Activated CD8-positive, alpha-beta T cell treated with anti-CD3 and anti-CD28 coated beads, Interleukin-2, amount 10 ng/mL, durations not matched to agents 7 days and 5 days (primary cell): ENCODE results near the gene MLC1. TPM values are rescaled to one million over a fixed set of nuclear protein-coding genes. Genes with fewer than 3 reads are reported as not detected.

Experiments
- ATAC-seq: fragments of 150-1000 bp; cut with Tn5 transposase; one replicate; pipeline ENCODE4 v1.10.0; 2021; ENCODE audit warnings: moderate library complexity
- CTCF ChIA-PET: fragments of 350-600 bp; sonication (Branson Sonifier 250); formaldehyde crosslinking; loops from one replicate; lab custom pipeline; 2021; ENCODE audit warnings: antibody characterized with exemption; lab: Charles Lee
- POLR2A ChIA-PET: fragments of 350-600 bp; sonication (Branson Sonifier 250); formaldehyde crosslinking; loops from one replicate; lab custom pipeline; 2021; ENCODE audit warnings: antibody characterized with exemption; lab: Charles Lee
- DNase-seq: peaks from one replicate; pipeline ENCODE4 v3.0.0-alpha.2; 2020
- H3K27ac Mint-ChIP-seq: one replicate; pipeline ENCODE4 v1.8.0; 2021; ENCODE audit warnings: mild to moderate bottlenecking, mixed read lengths
- H3K27me3 Mint-ChIP-seq: one replicate; pipeline ENCODE4 v1.8.0; 2021; ENCODE audit warnings: low read depth, mixed read lengths
- H3K36me3 Mint-ChIP-seq: one replicate; pipeline ENCODE4 v1.8.0; 2021; ENCODE audit warnings: low read depth, mixed read lengths
- H3K4me1 Mint-ChIP-seq: one replicate; pipeline ENCODE4 v1.8.0; 2021; ENCODE audit warnings: low read depth, mixed read lengths
- H3K4me3 Mint-ChIP-seq: one replicate; pipeline ENCODE4 v1.8.0; 2021; ENCODE audit warnings: mild to moderate bottlenecking, mixed read lengths
- H3K9me3 Mint-ChIP-seq: one replicate; pipeline ENCODE4 v1.8.0; 2022; ENCODE audit warnings: mixed read lengths; ENCODE audit not compliant: insufficient read depth
- total RNA-seq, 2 experiments: library from RNA; stranded (reverse); gene quantifications; one replicate each; pipeline ENCODE4 v1.2.3, GENCODE V29; 2021

The MLC1 gene
- total RNA-seq, 2 experiments from 2014 or later: 8.3 to 9.4 TPM

DNA sequence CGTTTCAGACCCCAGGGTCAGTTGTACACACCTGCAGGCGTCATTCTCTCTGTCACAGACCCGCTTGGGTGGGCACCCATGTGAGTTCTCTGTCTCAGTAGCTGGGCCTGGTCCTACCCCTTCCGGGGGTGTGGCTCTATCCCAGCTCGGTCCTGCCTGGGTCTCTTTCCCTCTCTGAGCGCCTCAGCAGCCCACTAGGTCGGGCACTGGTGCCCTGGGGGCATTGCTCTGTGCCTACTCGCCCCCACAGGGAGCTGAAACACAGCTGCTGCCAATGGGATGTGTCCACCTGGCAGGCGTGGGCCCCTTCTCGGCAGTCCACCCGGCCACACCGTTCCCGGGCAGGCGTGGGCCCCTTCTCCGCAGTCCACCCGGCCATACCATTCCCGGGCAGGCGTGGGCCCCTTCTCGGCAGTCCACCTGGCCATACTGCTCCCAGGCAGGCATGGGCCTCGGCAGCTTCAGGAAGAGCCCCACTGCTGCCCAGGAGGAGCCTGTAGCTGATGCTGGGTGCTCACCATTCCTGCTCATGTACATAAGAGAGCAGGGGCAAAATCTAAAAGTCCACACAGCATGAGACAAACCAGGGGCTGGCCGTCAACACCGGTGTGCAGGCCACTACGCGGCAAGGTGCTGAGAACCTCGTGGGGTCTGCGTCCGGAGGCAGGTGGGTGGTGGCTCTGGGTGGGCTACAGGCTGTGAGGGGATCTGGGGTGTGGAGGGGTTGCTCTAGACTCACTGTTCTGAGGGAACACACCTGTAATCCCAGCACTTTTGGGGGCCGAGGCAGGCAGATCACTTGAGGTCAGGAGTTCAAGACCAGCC, 12.3 kb downstream of the MLC1 start:
- DNase-seq (no peak), ATAC-seq (no peak)
- POLR2A ChIA-PET: no interaction called here
- CTCF ChIA-PET: no interaction called here
- no peaks in the 10 kb centered on the region for H3K9me3 Mint-ChIP-seq
- H3K27ac Mint-ChIP-seq: no peak overlapping the region
- H3K4me3 Mint-ChIP-seq: no peak overlapping the region
- H3K27me3 Mint-ChIP-seq: no peaks in the 10 kb centered on the region
- no peaks in the 10 kb centered on the region for H3K4me1 Mint-ChIP-seq
- no peaks in the 10 kb centered on the region for H3K36me3 Mint-ChIP-seq

DNA sequence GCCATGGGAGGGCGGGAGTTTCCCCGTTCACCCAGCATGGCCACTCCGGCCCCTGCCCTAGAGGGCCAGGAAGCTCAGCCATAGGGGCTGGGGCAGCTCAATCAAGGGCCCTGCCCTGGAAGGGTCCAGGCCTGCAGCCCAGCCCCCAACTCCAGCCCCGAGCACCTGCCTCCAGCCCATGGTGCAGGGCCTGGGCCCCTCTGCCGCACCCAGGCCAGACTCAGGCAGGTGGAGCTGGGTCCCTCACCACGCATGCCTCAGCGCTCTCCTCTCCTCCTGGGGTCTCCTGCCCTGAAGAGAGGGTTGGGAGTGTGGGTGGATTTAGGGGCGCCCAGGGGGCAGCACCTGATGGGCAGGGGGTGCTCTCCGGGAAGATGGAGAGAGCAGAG, 13.1 kb downstream of the MLC1 start:
- Mint-ChIP-seq H3K9me3 (no peaks in the 10 kb centered on the region), H3K27ac (no peak overlapping the region), H3K27me3 (no peaks in the 10 kb centered on the region), H3K4me3 (no peak overlapping the region), H3K36me3 (no peaks in the 10 kb centered on the region), H3K4me1 (no peaks in the 10 kb centered on the region)
- ATAC-seq: no peak
- ChIA-PET CTCF (no interaction called here), POLR2A (no interaction called here)
- DNase-seq: no peak

GRCh38 chr22:50071432-50072166, 13.6 kb downstream of the MLC1 start:
- DNase-seq (no peak), ATAC-seq (no peak)
- Mint-ChIP-seq H3K27ac (no peak overlapping the region), H3K36me3 (no peaks in the 10 kb centered on the region), H3K4me3 (no peak overlapping the region), H3K9me3 (no peaks in the 10 kb centered on the region), H3K27me3 (no peaks in the 10 kb centered on the region), H3K4me1 (no peaks in the 10 kb centered on the region)
- CTCF ChIA-PET: no interaction called here
- POLR2A ChIA-PET: no interaction called here

DNA sequence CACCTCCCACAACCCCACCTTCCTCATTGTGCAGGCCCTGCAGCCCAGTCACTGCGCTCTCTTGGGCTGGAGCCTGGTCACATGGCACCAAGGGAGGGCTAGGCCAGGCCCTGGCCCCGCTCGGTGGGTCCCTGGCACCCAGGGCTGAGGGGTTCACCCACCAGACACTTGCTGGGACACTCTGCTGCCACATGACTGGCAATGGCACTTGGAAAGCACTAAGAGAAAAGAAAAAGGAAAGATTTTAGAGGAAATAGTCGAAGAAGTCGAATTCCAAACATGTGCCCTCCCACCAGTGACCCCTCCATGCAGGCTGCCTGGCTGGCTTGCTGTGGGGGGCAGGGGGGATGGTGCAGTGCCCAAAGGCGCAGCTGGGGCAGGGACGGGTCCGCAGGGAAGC, 14.9 kb downstream of the MLC1 start:
- ATAC-seq (no peak), DNase-seq (no peak)
- H3K27me3 Mint-ChIP-seq: no peaks in the 10 kb centered on the region
- CTCF ChIA-PET: no interaction called here
- H3K4me3 Mint-ChIP-seq: no peak overlapping the region
- POLR2A ChIA-PET: no interaction called here
- no peaks in the 10 kb centered on the region for H3K36me3 Mint-ChIP-seq
- H3K27ac Mint-ChIP-seq: no peak overlapping the region
- no peaks in the 10 kb centered on the region for H3K4me1 Mint-ChIP-seq
- H3K9me3 Mint-ChIP-seq: no peaks in the 10 kb centered on the region

GRCh38 chr22:50068096-50068495, 17.1 kb downstream of the MLC1 start:
- DNase-seq: no peak

GRCh38 chr22:50067244-50067643, 18.0 kb downstream of the MLC1 start:
- Mint-ChIP-seq H3K4me3 (no peak overlapping the region), H3K4me1 (no peaks in the 10 kb centered on the region), H3K27me3 (no peaks in the 10 kb centered on the region), H3K36me3 (no peaks in the 10 kb centered on the region), H3K27ac (no peak overlapping the region), H3K9me3 (no peaks in the 10 kb centered on the region)
- DNase-seq (no peak), ATAC-seq (no peak)
- ChIA-PET CTCF (no interaction called here), POLR2A (no interaction called here)

More at GRCh38 chr22:50068096-50068495, 17.1 kb downstream of the MLC1 start:
- Mint-ChIP-seq H3K9me3 (no peaks in the 10 kb centered on the region), H3K36me3 (no peaks in the 10 kb centered on the region), H3K4me1 (no peaks in the 10 kb centered on the region), H3K27me3 (no peaks in the 10 kb centered on the region), H3K4me3 (no peak overlapping the region), H3K27ac (no peak overlapping the region)
- CTCF ChIA-PET: no interaction called here
- no peak for ATAC-seq
- POLR2A ChIA-PET: no interaction called here

GRCh38 chr22:50064453-50064852, 20.8 kb downstream of the MLC1 start:
- POLR2A ChIA-PET: no interaction called here
- ATAC-seq: no peak
- Mint-ChIP-seq H3K27ac (no peak overlapping the region), H3K36me3 (no peaks in the 10 kb centered on the region), H3K4me1 (no peaks in the 10 kb centered on the region), H3K9me3 (no peaks in the 10 kb centered on the region), H3K4me3 (no peak overlapping the region), H3K27me3 (no peaks in the 10 kb centered on the region)
- no peak for DNase-seq
- CTCF ChIA-PET: no interaction called here

DNA sequence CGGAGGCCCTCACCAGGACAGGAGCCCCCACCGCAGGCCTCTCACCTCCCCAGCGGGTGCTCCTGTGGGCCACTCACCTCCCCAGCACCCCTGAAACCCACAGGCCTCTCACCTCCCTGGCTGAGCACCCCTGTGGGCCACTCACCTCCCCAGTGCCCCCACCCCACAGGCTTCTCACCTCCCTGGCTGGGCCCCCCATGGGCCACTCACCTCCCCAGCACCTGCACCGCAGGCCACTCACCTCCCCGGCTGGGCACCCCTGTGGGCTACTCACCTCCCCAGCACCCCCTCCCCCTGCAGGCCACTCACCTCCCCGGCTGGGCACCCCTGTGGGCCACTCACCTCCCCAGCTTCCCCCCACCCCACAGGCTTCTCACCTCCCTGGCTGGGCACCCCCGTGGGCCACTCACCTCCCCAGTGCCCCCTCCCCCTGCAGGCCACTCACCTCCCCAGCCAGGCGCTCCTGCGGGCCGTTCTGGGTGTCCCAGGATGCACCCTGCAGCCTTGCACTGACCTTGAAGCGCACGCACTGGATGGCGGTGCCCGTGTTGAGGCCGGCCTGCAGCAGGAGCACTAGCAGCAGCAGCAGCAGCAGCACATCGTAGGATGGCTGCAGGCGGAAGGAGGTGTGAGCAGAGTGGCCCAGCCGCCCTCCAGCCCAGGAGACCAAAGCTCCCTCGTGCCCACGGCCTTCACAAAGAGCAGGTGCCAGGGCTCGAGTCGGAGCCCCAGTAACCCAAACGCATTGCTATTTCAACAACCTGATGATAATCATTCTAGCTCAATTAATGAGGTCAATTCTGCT, 21.4 kb downstream of the MLC1 start:
- no peak overlapping the region for H3K4me3 Mint-ChIP-seq
- ChIA-PET POLR2A (no interaction called here), CTCF (no interaction called here)

DNA sequence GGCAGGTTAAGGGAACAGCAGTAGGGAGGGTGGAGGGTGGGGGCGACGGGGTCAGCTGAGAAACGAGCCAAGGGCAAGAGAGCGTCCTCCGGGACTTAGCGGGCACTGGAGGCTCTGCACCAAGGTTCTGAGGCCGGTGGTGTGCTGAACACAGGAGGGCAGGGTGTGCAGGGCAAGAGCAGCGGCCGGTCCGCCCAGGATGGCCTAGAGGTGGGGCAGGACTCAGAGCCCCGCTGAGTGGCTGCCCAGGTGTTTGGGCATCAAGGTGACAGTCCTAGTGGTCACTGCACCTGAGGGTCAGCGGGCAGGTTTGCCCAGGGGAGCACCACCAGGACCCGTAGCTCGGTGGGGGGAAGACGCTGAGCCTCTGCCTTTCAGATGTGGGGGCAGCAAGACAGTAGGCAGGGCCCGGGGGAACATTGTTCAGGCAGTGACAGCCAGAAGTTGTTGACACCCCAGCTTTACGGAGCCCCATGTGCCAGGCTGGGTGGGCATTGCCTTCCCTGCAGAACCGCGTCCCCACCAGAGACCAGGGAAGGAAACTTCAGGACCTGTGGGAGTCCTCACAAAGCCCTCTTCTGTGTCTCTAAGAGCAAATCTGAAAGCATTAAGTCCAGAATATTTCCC, 22.6 kb downstream of the MLC1 start:
- ChIA-PET CTCF (no interaction called here), POLR2A (no interaction called here)
- peaks cover 4% of the 10 kb centered on the region for H3K27me3 Mint-ChIP-seq
- no peaks in the 10 kb centered on the region for H3K9me3 Mint-ChIP-seq
- no peak for DNase-seq
- H3K36me3 Mint-ChIP-seq: no peaks in the 10 kb centered on the region
- H3K4me3 Mint-ChIP-seq: no peak overlapping the region
- no peak overlapping the region for H3K27ac Mint-ChIP-seq
- no peak for ATAC-seq
- no peaks in the 10 kb centered on the region for H3K4me1 Mint-ChIP-seq

More for the DNA sequence above, 21.4 kb downstream of the MLC1 start:
- Mint-ChIP-seq H3K27me3 (peaks cover 2% of the 10 kb centered on the region), H3K36me3 (no peaks in the 10 kb centered on the region), H3K9me3 (no peaks in the 10 kb centered on the region), H3K27ac (no peak overlapping the region), H3K4me1 (no peaks in the 10 kb centered on the region)
- DNase-seq (no peak), ATAC-seq (no peak)

GRCh38 chr22:50061824-50062355, 23.3 kb downstream of the MLC1 start:
- peaks cover 8% of the 10 kb centered on the region for H3K27me3 Mint-ChIP-seq
- H3K9me3 Mint-ChIP-seq: no peaks in the 10 kb centered on the region
- ChIA-PET CTCF (no interaction called here), POLR2A (no interaction called here)
- DNase-seq (no peak), ATAC-seq (no peak)
- H3K4me3 Mint-ChIP-seq: no peak overlapping the region
- H3K4me1 Mint-ChIP-seq: no peaks in the 10 kb centered on the region
- no peak overlapping the region for H3K27ac Mint-ChIP-seq
- no peaks in the 10 kb centered on the region for H3K36me3 Mint-ChIP-seq

DNA sequence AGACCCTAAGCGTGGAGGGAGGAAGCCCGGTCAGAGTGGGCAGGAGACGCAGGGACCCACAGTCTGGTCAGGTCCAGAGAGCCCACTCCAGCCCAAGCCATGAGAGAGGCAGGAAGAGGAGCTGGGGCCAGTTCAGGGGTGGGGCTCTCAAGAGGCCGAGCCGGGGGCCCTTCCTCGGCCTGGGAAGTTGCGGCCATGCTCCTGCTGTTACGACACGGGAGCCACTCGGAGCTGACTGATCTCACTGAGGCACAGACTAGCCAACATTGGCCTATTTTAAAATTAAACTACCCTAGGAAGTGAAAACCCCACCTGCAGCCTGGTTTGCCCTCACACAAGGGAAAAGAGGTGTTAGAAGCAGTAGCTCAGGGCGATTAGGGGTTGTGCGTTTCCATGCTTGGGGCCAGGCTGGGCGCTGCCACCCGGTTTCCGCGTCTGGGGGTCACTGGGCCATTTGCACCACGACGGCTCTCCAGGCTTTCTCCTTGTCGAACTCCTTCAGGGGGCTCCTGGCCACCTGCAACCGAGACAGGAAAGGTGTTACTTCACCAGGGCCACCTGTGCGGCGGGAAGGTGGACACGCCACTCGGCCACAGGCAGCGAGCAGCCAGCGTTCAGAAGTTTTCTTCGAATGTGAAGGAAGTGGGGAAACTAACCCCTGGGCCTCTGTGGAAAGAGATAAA, 23.9 kb downstream of the MLC1 start:
- Mint-ChIP-seq H3K4me3 (no peak overlapping the region), H3K9me3 (no peaks in the 10 kb centered on the region), H3K27ac (no peak overlapping the region), H3K27me3 (peaks cover 9% of the 10 kb centered on the region), H3K36me3 (no peaks in the 10 kb centered on the region), H3K4me1 (no peaks in the 10 kb centered on the region)
- ATAC-seq (no peak), DNase-seq (no peak)
- CTCF ChIA-PET: no interaction called here
- POLR2A ChIA-PET: no interaction called here
